Liver (tissue), 3 donors: ENCODE measurements around the gene SPATS1.

ENCODE experiments used
- CTCF ChIP-seq: fragments of 150-350 bp; IDR thresholded peaks from 2 replicates; pipeline ENCODE4 v1.5.1; 2017; ENCODE audit warnings: improper control_type of control experiment, low read depth, low read length; ENCODE audit not compliant: missing input control
- JUND ChIP-seq, 2 donors: IDR thresholded peaks; 2 replicates each; pipeline ENCODE4 v1.6.1; 2016; ENCODE audit warnings: antibody characterized with exemption in 2 of 2
- YY1 ChIP-seq: IDR thresholded peaks from 2 replicates; pipeline ENCODE4 v1.6.1; 2016; ENCODE audit warnings: antibody characterized with exemption, mild to moderate bottlenecking
- donor health status: healthy.
- donor health status: healthy.

- TF ChIP-seq CTCF = no peak
- no peak for TF ChIP-seq JUND (IDR thresholded peaks at IDR 0.05)
- no peak for TF ChIP-seq YY1
Observed at GRCh38 chr6:44297063-44298038, 45.1 kb upstream of the SPATS1 start.
